GM12875 (cell line): ENCODE data around the gene LYSMD2.

Experiments used
- H3K4me3 ChIP-seq: one replicate; pipeline ENCODE4 v1.5.1; 2011; ENCODE audit warnings: low read depth, low read length, control low read depth
- TF ChIP-seq, protein P1 (sequence below): IDR thresholded peaks from 2 replicates; pipeline ENCODE4 v1.5.1; 2011; ENCODE audit warnings: low read depth, mild to moderate bottlenecking, control low read depth, inconsistent platforms, low read length, moderate library complexity, borderline replicate concordance; ENCODE audit not compliant: insufficient read depth

The LYSMD2 gene

GRCh38 chr15:51760805-51761204 is 23.4 kb upstream of the LYSMD2 start:
- TF ChIP-seq, protein P1, sequence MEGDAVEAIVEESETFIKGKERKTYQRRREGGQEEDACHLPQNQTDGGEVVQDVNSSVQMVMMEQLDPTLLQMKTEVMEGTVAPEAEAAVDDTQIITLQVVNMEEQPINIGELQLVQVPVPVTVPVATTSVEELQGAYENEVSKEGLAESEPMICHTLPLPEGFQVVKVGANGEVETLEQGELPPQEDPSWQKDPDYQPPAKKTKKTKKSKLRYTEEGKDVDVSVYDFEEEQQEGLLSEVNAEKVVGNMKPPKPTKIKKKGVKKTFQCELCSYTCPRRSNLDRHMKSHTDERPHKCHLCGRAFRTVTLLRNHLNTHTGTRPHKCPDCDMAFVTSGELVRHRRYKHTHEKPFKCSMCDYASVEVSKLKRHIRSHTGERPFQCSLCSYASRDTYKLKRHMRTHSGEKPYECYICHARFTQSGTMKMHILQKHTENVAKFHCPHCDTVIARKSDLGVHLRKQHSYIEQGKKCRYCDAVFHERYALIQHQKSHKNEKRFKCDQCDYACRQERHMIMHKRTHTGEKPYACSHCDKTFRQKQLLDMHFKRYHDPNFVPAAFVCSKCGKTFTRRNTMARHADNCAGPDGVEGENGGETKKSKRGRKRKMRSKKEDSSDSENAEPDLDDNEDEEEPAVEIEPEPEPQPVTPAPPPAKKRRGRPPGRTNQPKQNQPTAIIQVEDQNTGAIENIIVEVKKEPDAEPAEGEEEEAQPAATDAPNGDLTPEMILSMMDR: no peak

GRCh38 chr15:51759557-51760070 is 22.2 kb upstream of the LYSMD2 start:
- TF ChIP-seq, protein P1: peak; percentile 51; the same call in 1 of the 2 replicates
- H3K4me3 ChIP-seq: no peak overlapping the region

More at GRCh38 chr15:51760805-51761204, 23.4 kb upstream of the LYSMD2 start:
- H3K4me3 ChIP-seq: no peak overlapping the region

- H3K4me3 ChIP-seq: no peak overlapping the region
- TF ChIP-seq, protein P1: no peak
These were observed 21.2 kb upstream of the LYSMD2 start for GRCh38 chr15:51758645-51759044.

DNA sequence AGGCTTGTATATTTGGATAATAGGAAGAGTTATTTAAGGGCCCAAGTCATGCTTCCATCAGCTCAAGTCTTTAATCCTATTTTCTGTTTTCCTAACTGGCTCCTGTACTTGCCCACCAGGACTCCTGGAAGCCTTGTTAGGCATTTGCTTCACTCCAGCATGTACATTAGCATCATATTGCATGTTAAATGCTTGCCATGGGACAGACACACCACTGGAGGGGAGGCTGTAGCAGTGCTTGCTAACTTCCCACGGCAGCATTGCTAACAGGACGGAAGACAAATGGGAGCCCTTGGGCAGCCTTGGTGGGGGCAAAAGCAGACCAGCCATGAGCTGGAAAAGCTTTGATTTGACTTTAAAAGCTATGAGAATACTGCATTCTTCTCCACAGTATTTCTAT is 20.0 kb upstream of the LYSMD2 start:
- H3K4me3 ChIP-seq: no peak overlapping the region
- TF ChIP-seq, protein P1: no peak

GRCh38 chr15:51756482-51756881 is 19.0 kb upstream of the LYSMD2 start:
- TF ChIP-seq, protein P1: no peak
- H3K4me3 ChIP-seq: no peak overlapping the region

DNA sequence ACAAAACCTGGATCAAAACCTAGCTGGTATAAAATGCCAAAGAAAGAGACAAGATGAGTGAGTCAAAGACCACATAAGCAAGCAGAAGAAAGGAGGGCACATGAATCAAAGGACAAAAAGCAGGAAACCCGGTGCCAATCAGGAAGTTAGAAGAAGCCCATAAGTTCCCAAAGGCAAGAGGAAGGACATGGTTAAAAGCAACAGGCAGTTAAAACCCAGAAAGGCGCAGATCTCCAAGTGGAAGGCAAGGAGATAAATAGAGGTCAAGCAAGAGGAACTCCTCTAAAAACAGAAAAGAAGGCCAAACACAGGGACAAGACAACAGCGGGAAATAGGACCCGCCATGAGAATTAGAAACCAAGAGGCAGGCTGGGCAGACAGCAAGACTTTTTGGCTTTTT is 18.3 kb upstream of the LYSMD2 start:
- TF ChIP-seq, protein P1: no peak
- no peak overlapping the region for H3K4me3 ChIP-seq

- no peak overlapping the region for H3K4me3 ChIP-seq
These were observed 16.8 kb upstream of the LYSMD2 start for GRCh38 chr15:51754267-51754666.

More at GRCh38 chr15:51754267-51754666, 16.8 kb upstream of the LYSMD2 start:
- TF ChIP-seq, protein P1: no peak
